ENCODE measurements around the gene PREX1. TPM values are rescaled to one million over a fixed set of nuclear protein-coding genes. Genes with fewer than 3 reads are reported as not detected.

Gene PREX1
- total RNA-seq, 2 experiments from 2014 or later = 20.7 to 25.3 TPM

DNA sequence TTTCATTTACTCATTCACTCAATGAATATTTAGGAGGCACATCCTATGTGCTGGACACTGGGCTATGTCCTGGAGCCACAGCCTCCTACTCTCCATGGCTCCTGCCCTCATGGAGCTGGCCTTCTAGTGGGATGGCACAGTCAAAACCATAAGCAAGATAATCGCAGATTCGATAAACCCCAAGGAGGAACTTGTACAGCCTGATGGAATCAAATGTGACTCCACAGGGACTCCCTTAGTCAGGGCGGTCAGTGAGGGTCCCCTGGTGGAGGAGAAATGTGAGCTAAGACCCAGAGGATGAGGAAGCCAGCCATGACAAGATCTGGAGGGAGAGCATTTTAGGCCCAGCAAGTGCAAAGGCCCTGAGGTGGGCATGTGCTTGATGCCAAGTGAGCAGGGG is 211.9 kb downstream of the PREX1 start:
- H3K4me3 ChIP-seq (ENCODE audit: low read depth, low read length, poor library complexity, severe bottlenecking) = no peak overlapping the region
- no peaks in the 10 kb centered on the region; the same call in 1 of the 2 replicates for H4K20me1 ChIP-seq (ENCODE audit: insufficient read depth, low read length)
- no peaks in the 10 kb centered on the region for H3K9me2 ChIP-seq (ENCODE audit: insufficient read depth, low read length)
- DNase-seq (ENCODE audit: low spot score) = no peak
- intact Hi-C loops (cut with micrococcal nuclease; ENCODE audit: unreplicated experiment) = no loop called here
- no peaks in the 10 kb centered on the region for H3K79me2 ChIP-seq (ENCODE audit: insufficient read depth, low read depth, low read length)
- H3K27ac ChIP-seq (ENCODE audit: low read depth, low read length, poor library complexity, severe bottlenecking) = no peak overlapping the region
- no peak overlapping the region for H3K4me2 ChIP-seq (ENCODE audit: low read length)
- TF ChIP-seq CTCF (conservative IDR thresholded peaks at IDR 0.05; ENCODE audit: low read length) = no peak
- no peak for TF ChIP-seq EZH2phosphoT487 (IDR thresholded peaks at IDR 0.05; ENCODE audit: borderline replicate concordance, low read depth, low read length)
- no peaks in the 10 kb centered on the region for H3K4me1 ChIP-seq (ENCODE audit: insufficient read depth, low read length, poor library complexity, severe bottlenecking)
- CTCF ChIA-PET (ENCODE audit: unreplicated experiment) = no interaction called here
- H2AFZ ChIP-seq (ENCODE audit: low read length) = no peak overlapping the region
- H3K9me3 ChIP-seq (ENCODE audit: low read length) = no peaks in the 10 kb centered on the region
- H3K36me3 ChIP-seq (ENCODE audit: insufficient read depth, low read length) = no peaks in the 10 kb centered on the region
- POLR2A ChIA-PET = no interaction called here
- BruUV-seq (replicated peaks) = no TSS peak

GRCh38 chr20:48614593-48615274 is 213.1 kb downstream of the PREX1 start:
- no peak overlapping the region for H3K4me3 ChIP-seq (ENCODE audit: low read depth, low read length, poor library complexity, severe bottlenecking)
- TF ChIP-seq CTCF (conservative IDR thresholded peaks at IDR 0.05; ENCODE audit: low read length) (no peak), EZH2phosphoT487 (IDR thresholded peaks at IDR 0.05; ENCODE audit: borderline replicate concordance, low read depth, low read length) (no peak)
- intact Hi-C loops (cut with micrococcal nuclease; ENCODE audit: unreplicated experiment) = no loop called here
- no peaks in the 10 kb centered on the region for H3K36me3 ChIP-seq (ENCODE audit: insufficient read depth, low read length)
- H3K9me2 ChIP-seq (ENCODE audit: insufficient read depth, low read length) = no peaks in the 10 kb centered on the region
- H3K4me1 ChIP-seq (ENCODE audit: insufficient read depth, low read length, poor library complexity, severe bottlenecking) = no peaks in the 10 kb centered on the region
- no TSS peak for BruUV-seq (replicated peaks)
- ChIA-PET CTCF (ENCODE audit: unreplicated experiment) (no interaction called here), POLR2A (no interaction called here)
- no peak for DNase-seq (ENCODE audit: low spot score)
- H3K79me2 ChIP-seq (ENCODE audit: insufficient read depth, low read depth, low read length) = no peaks in the 10 kb centered on the region
- no peak overlapping the region for H3K27ac ChIP-seq (ENCODE audit: low read depth, low read length, poor library complexity, severe bottlenecking)
- H3K9me3 ChIP-seq (ENCODE audit: low read length) = no peaks in the 10 kb centered on the region
- H4K20me1 ChIP-seq (ENCODE audit: insufficient read depth, low read length) = no peaks in the 10 kb centered on the region; the same call in 1 of the 2 replicates
- no peak overlapping the region for H2AFZ ChIP-seq (ENCODE audit: low read length)
- no peak overlapping the region for H3K4me2 ChIP-seq (ENCODE audit: low read length)

- Histone ChIP-seq H3K79me2 (ENCODE audit: insufficient read depth, low read depth, low read length) (no peaks in the 10 kb centered on the region), H3K9me3 (ENCODE audit: low read length) (no peaks in the 10 kb centered on the region), H3K4me1 (ENCODE audit: insufficient read depth, low read length, poor library complexity, severe bottlenecking) (no peaks in the 10 kb centered on the region), H3K27ac (ENCODE audit: low read depth, low read length, poor library complexity, severe bottlenecking) (no peak overlapping the region), H2AFZ (ENCODE audit: low read length) (no peak overlapping the region), H4K20me1 (ENCODE audit: insufficient read depth, low read length) (no peaks in the 10 kb centered on the region; the same call in 1 of the 2 replicates), H3K4me2 (ENCODE audit: low read length) (no peak overlapping the region), H3K4me3 (ENCODE audit: low read depth, low read length, poor library complexity, severe bottlenecking) (no peak overlapping the region), H3K9me2 (ENCODE audit: insufficient read depth, low read length) (no peaks in the 10 kb centered on the region), H3K36me3 (ENCODE audit: insufficient read depth, low read length) (no peaks in the 10 kb centered on the region)
- CTCF ChIA-PET (ENCODE audit: unreplicated experiment) = no interaction called here
- DNase-seq (ENCODE audit: low spot score) = no peak
- intact Hi-C loops (cut with micrococcal nuclease; ENCODE audit: unreplicated experiment) = no loop called here
- POLR2A ChIA-PET = no interaction called here
- no peak for TF ChIP-seq EZH2phosphoT487 (IDR thresholded peaks at IDR 0.05; ENCODE audit: borderline replicate concordance, low read depth, low read length)
- no peak for TF ChIP-seq CTCF (conservative IDR thresholded peaks at IDR 0.05; ENCODE audit: low read length)
- no TSS peak for BruUV-seq (replicated peaks)
These were observed 213.9 kb downstream of the PREX1 start for GRCh38 chr20:48613926-48614325.

All from OCI-LY7 (cell line).